Measurements from ENCODE around the gene ALOX12. TPM values are rescaled to one million over a fixed set of nuclear protein-coding genes. Genes with fewer than 3 reads are reported as not detected.
"Not testable (repeated sequence)": the region's sequence is repeated elsewhere in the genome, so short reads cannot be mapped to it uniquely, and the experiment has no call there.

Gene ALOX12
- total and polyA plus RNA-seq, 10 donors, result 0.15 to 2.5 (median 1.2) TPM

DNA sequence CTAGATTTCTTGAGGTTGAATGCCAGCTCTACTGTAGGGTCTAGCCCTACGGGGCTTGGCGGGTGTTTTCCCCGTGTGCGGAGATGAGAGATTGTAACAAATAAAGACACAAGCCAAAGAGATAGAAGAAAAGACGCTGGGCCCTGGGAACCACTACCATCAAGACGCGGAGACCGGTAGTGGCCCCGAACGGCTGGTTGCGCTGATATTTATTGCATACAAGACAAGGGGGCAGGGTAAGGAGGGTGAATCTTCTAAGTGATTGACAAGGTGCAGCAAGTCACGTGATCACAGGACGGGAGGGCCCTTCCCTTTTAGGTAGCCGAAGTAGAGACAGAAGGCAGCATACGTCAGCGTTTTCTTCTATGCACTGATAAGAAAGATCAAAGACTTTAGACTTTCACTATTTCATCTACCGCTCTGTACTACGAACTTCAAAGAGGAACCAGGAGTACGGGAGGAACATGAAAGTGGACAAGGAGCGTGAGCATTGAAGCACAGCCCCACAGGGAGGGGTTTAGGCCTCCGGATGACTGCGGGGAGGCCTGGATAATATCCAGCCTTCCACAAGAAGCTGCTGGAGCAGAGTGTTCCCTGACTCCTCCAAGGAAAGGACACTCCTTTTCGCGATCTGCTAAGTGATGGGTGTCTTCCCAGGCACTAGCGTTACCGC, 51.0 kb downstream of the ALOX12 start:
- Histone ChIP-seq H3K27me3 (replicated peaks in 1 of 7) (peaks cover 0 to 50% (median 24%) of the 10 kb centered on the region in 7 donors), H3K4me1 (peaks cover 20 to 55% (median 41%) of the 10 kb centered on the region in 6 donors), H3K27ac (peak overlapping the region; percentile 2 to 89 (median 76)), H3K4me3 (peak overlapping the region in 6 of 8 donors; percentile 7 to 66 (median 33))
- not testable (repeated sequence) for H3K36me3 ChIP-seq, H3K9me3 ChIP-seq
- peak in 2 of 3 donors; percentile 34 to 79 for TF ChIP-seq POLR2AphosphoS5 (IDR thresholded peaks at IDR 0.05)
- DNase-seq, result peak; percentile 85
- intact Hi-C loops (cut with DNase I; ENCODE audit: low total_unique reads), result loop anchor here (10.0 kb wide), 1 partner anchor 258 kb away; the partner anchor contains the start of gene EIF5A
- 13 to 17% (median 15%) methylated on average over 26 of the region's 26 CpGs for WGBS, 5 donors

DNA sequence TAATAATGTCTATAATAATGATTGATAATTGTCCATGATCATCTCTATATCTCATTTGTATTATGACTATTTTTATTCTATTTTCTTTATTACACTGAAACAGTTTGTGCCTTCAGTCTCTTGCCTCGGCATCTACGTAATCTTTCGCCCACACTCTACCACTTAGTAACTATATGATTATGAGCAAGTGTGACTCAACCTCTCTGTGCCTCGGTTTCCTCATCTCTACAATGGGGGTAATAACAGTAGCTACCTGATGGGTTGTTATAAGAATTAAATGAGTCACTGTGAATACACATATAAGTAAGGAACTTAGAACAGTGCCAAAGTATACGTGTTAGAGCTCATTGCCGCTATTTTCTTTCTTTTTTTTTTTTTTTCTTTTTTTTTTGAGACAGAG, 51.7 kb downstream of the ALOX12 start:
- peak overlapping the region in 5 of 8 donors; percentile 49 to 89 (median 81) for H3K27ac ChIP-seq
- WGBS, 5 donors, result 62 to 80% (median 80%) methylated on average over 6 of the region's 6 CpGs
- no peak for DNase-seq
- H3K27me3 ChIP-seq (replicated peaks in 1 of 7), result peaks cover 0 to 43% (median 18%) of the 10 kb centered on the region in 7 donors
- TF ChIP-seq POLR2A (IDR thresholded peaks at IDR 0.05) (no peak), POLR2AphosphoS5 (IDR thresholded peaks at IDR 0.05) (no peak)
- TF ChIP-seq, protein P1, sequence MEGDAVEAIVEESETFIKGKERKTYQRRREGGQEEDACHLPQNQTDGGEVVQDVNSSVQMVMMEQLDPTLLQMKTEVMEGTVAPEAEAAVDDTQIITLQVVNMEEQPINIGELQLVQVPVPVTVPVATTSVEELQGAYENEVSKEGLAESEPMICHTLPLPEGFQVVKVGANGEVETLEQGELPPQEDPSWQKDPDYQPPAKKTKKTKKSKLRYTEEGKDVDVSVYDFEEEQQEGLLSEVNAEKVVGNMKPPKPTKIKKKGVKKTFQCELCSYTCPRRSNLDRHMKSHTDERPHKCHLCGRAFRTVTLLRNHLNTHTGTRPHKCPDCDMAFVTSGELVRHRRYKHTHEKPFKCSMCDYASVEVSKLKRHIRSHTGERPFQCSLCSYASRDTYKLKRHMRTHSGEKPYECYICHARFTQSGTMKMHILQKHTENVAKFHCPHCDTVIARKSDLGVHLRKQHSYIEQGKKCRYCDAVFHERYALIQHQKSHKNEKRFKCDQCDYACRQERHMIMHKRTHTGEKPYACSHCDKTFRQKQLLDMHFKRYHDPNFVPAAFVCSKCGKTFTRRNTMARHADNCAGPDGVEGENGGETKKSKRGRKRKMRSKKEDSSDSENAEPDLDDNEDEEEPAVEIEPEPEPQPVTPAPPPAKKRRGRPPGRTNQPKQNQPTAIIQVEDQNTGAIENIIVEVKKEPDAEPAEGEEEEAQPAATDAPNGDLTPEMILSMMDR (IDR thresholded peaks at IDR 0.05 in 8 of 11, conservative IDR thresholded peaks at IDR 0.05 in 3 of 11), result no peak
- intact Hi-C loops (cut with DNase I; ENCODE audit: low total_unique reads), result loop anchor here (10.0 kb wide), 1 partner anchor 257 kb away; the partner anchor contains the start of gene EIF5A
- H3K9me3 ChIP-seq, result no peaks in the 10 kb centered on the region
- H3K36me3 ChIP-seq, result no peaks in the 10 kb centered on the region
- H3K4me3 ChIP-seq, result peak overlapping the region in 2 of 8 donors; percentile 40 to 66
- peaks cover 16 to 54% (median 34%) of the 10 kb centered on the region in 6 donors for H3K4me1 ChIP-seq

DNA sequence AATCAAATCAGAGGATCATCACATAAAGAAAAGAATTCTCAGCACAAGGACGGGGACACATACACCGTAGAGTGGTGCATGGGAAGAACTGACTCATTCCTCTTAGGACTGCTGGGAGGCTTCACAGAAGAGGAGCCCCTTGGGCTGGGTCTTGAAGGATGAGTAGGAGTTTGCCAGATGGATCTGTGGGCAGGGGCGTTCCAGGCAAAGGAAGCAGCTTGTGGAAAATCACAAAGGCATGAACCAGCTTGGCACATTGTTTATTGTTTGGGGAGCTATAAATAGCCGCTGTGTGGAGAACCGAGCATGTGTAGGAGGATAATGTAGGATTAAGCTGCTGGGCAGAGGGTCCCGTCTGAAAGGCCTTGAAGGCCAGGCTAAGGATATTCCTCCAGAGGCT, 53.1 kb downstream of the ALOX12 start:
- TF ChIP-seq POLR2A (IDR thresholded peaks at IDR 0.05), result no peak
- TF ChIP-seq, protein P1 (IDR thresholded peaks at IDR 0.05 in 8 of 11, conservative IDR thresholded peaks at IDR 0.05 in 3 of 11), result no peak
- no peak for TF ChIP-seq POLR2AphosphoS5 (IDR thresholded peaks at IDR 0.05)
- H3K4me1 ChIP-seq, result peaks cover 2 to 40% (median 20%) of the 10 kb centered on the region in 6 donors
- 80 to 85% (median 82%) methylated on average over 6 of the region's 6 CpGs for WGBS, 5 donors
- no peaks in the 10 kb centered on the region for H3K36me3 ChIP-seq
- H3K4me3 ChIP-seq, result no peak overlapping the region
- H3K9me3 ChIP-seq, result no peaks in the 10 kb centered on the region
- H3K27ac ChIP-seq, result no peak overlapping the region
- H3K27me3 ChIP-seq (replicated peaks in 1 of 7), result peaks cover 0 to 29% (median 4%) of the 10 kb centered on the region in 7 donors
- intact Hi-C loops (cut with DNase I; ENCODE audit: low total_unique reads), result loop anchor here (10.0 kb wide), 1 partner anchor 256 kb away; the partner anchor contains the start of gene EIF5A
- DNase-seq, result no peak

DNA sequence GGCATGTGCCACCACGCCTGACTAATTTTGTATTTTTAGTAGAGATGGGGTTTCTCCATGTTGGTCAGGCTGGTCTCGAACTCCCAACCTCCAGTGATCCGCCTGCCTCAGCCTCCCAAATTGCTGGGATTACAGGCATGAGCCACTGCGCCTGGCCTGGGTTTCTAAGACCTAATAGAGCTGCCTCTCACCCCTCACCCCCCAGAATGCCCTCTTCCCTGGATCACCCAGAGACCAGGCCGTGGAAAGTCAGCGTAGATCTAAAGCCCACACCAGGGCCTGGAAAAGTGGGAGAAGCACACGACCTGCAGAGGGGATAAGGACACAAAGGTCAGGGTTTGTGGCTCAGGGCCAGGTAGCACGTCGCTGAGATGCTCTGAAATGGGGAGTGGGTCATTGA, 54.7 kb downstream of the ALOX12 start:
- DNase-seq; H3K27ac ChIP-seq; H3K4me3 ChIP-seq; H3K9me3 ChIP-seq; intact Hi-C loops (cut with DNase I; ENCODE audit: low total_unique reads); H3K36me3 ChIP-seq: not testable (repeated sequence)
- 71 to 89% (median 81%) methylated on average over 7 to 9 of the region's 9 CpGs for WGBS, 5 donors
- Histone ChIP-seq H3K27me3 (replicated peaks in 1 of 7) (peaks cover 0 to 14% (median 0%) of the 10 kb centered on the region in 7 donors), H3K4me1 (peaks cover 0 to 32% (median 16%) of the 10 kb centered on the region in 6 donors)

DNA sequence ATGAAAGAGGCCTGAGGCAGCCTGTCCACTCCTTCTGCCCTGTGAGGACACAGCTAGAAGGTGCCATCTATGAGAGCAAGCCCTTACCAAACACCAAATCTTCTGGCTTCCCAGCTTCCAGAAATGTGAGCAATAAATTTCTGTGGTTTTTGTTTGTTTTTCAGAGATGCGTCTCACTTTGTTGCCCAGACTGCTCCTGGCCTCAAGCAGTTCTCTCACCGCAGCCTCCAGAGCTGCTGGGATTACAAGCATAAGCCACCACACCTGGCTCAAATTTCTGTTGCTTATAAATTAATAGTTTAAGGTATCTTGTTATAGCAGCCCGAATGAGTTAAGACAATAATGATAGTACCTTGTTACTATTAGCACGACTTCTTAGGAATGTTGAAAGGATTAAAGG, 60.5 kb downstream of the ALOX12 start:
- no peaks in the 10 kb centered on the region for H3K9me3 ChIP-seq
- no peaks in the 10 kb centered on the region for H3K36me3 ChIP-seq
- 85 to 95% (median 90%) methylated on average over 4 of the region's 4 CpGs for WGBS, 5 donors
- DNase-seq, result no peak
- no peak overlapping the region for H3K27ac ChIP-seq
- no peak overlapping the region for H3K4me3 ChIP-seq
- H3K27me3 ChIP-seq (replicated peaks in 1 of 7), result peaks cover 0 to 11% (median 0%) of the 10 kb centered on the region in 7 donors
- H3K4me1 ChIP-seq, result peaks cover 0 to 6% (median 0%) of the 10 kb centered on the region in 6 donors
- TF ChIP-seq POLR2AphosphoS5 (IDR thresholded peaks at IDR 0.05) (no peak), POLR2A (IDR thresholded peaks at IDR 0.05) (no peak)
- TF ChIP-seq, protein P1 (IDR thresholded peaks at IDR 0.05 in 8 of 11, conservative IDR thresholded peaks at IDR 0.05 in 3 of 11), result no peak
- intact Hi-C loops (cut with DNase I; ENCODE audit: low total_unique reads), result no loop called here

Measured in spleen (tissue), 11 donors.